Pons (tissue), 1 donor: Measurements from ENCODE around the gene MANSC4.
A peak's percentile ranks its signal among the peaks of the same experiment; 100 is the strongest.

Experiments used
- DNase-seq: peaks from one replicate; pipeline ENCODE4 v3.0.0-alpha.2; 2016; ENCODE audit warnings: low spot score

The MANSC4 gene

GRCh38 chr12:27800819-27801218 lies 20.8 kb upstream of the MANSC4 start:
- DNase-seq = no peak

- DNase-seq = no peak
These were observed 17.4 kb upstream of the MANSC4 start for GRCh38 chr12:27797301-27798025.

GRCh38 chr12:27796128-27796527 lies 16.1 kb upstream of the MANSC4 start:
- DNase-seq = no peak

- no peak for DNase-seq
These were observed 15.0 kb upstream of the MANSC4 start for GRCh38 chr12:27794818-27795584.

- DNase-seq = no peak
These were observed 10.1 kb upstream of the MANSC4 start for GRCh38 chr12:27790179-27790578.

- DNase-seq = no peak
These were observed 7.5 kb upstream of the MANSC4 start for GRCh38 chr12:27787559-27787958.

GRCh38 chr12:27785882-27786570 lies 6.0 kb upstream of the MANSC4 start:
- DNase-seq = no peak

- no peak for DNase-seq
These were observed 2.4 kb upstream of the MANSC4 start for GRCh38 chr12:27782481-27782880.

GRCh38 chr12:27781680-27782079 lies 1.6 kb upstream of the MANSC4 start:
- no peak for DNase-seq

GRCh38 chr12:27780612-27781408 lies 774 bp upstream of the MANSC4 start:
- DNase-seq = peak; percentile 32

- DNase-seq = peak; percentile 50
These were observed 568 bp downstream of the MANSC4 start for GRCh38 chr12:27779416-27779919.

GRCh38 chr12:27778206-27778605 lies 1.8 kb downstream of the MANSC4 start:
- DNase-seq = no peak

GRCh38 chr12:27777141-27777540 lies 2.9 kb downstream of the MANSC4 start:
- peak; percentile 92 for DNase-seq

- no peak for DNase-seq
These were observed 7.5 kb downstream of the MANSC4 start for GRCh38 chr12:27772328-27773049.

- DNase-seq = no peak
These were observed 8.3 kb downstream of the MANSC4 start for GRCh38 chr12:27771481-27772327.

GRCh38 chr12:27769142-27769673 lies 10.8 kb downstream of the MANSC4 start:
- DNase-seq = no peak

GRCh38 chr12:27766587-27766986 lies 13.4 kb downstream of the MANSC4 start:
- DNase-seq = no peak

- DNase-seq = no peak
These were observed 17.3 kb downstream of the MANSC4 start for GRCh38 chr12:27762757-27763156.

GRCh38 chr12:27756670-27757195 lies 23.3 kb downstream of the MANSC4 start:
- DNase-seq = no peak

- no peak for DNase-seq
These were observed 25.2 kb downstream of the MANSC4 start for GRCh38 chr12:27754795-27755194.
